Measurements from ENCODE around the gene ASF1A.

GRCh38 chr6:118873239-118873638 is 20.7 kb upstream of the ASF1A start:
- no peak for TF ChIP-seq CTCF (IDR thresholded peaks at IDR 0.05)
- TF ChIP-seq REST (IDR thresholded peaks at IDR 0.05; ENCODE audit: low read depth, low read length): no peak
- TF ChIP-seq RXRA (IDR thresholded peaks at IDR 0.05; ENCODE audit: borderline replicate concordance, low read depth): no peak
- TF ChIP-seq EZH2phosphoT487 (IDR thresholded peaks at IDR 0.05; ENCODE audit: borderline replicate concordance, low read depth): no peak
- TF ChIP-seq IRF3 (IDR thresholded peaks at IDR 0.05; ENCODE audit: low read depth, low read length): no peak
- no peak for TF ChIP-seq MAX (IDR thresholded peaks at IDR 0.05; ENCODE audit: low read depth)
